ENCODE results near the gene MYOM1.

DNA sequence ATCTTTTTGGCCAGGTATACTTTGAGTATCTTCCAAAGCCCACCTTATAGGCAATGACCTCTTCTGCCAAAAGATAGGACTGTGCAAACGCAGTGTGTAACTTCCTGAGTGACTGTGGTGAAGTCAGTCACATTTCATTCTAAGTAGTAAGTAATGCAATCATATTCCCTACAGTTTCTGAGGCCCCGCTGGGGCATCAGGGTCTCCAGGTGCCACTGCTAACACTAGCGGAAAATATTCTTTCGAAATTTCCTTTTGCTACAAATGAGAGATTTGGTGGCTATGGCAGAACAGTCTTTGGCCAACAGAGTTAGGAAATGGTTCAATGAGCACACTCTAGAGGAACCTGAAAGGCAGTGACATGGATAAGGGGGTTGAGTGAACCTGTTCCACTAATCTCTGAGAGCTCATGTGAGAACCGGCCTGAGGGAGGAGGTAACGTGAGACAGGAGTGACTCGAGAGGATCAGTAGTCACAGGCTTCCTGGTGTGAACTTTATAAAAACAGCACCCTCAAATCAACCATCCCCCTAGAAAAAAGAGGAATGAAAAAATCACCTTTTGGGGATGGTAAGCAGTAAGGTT lies 104.2 kb downstream of the MYOM1 start:
- no peak for TF ChIP-seq EZH2 (IDR thresholded peaks at IDR 0.05)
- TF ChIP-seq POLR2AphosphoS5 (IDR thresholded peaks at IDR 0.05; ENCODE audit: borderline replicate concordance, low read depth, low read length): no peak

All from SK-N-MC (cell line).